Measurements from ENCODE around the gene AGBL1.
A peak's percentile ranks its signal among the peaks of the same experiment; 100 is the strongest.
"Not testable (repeated sequence)": the region's sequence is repeated elsewhere in the genome, so short reads cannot be mapped to it uniquely, and the experiment has no call there.

Gene AGBL1

GRCh38 chr15:86425746-86426145, 346.1 kb downstream of the AGBL1 start:
- DNase-seq, result no peak

GRCh38 chr15:86432861-86433260, 353.2 kb downstream of the AGBL1 start:
- DNase-seq, result no peak

GRCh38 chr15:86433983-86434382, 354.3 kb downstream of the AGBL1 start:
- no peak for DNase-seq

GRCh38 chr15:86439614-86440013, 359.9 kb downstream of the AGBL1 start:
- no peak for DNase-seq

GRCh38 chr15:86444527-86444926, 364.9 kb downstream of the AGBL1 start:
- no peak for DNase-seq

- peak; percentile 45 for DNase-seq
Measured at GRCh38 chr15:86445579-86446252, 366.0 kb downstream of the AGBL1 start.

- DNase-seq, result peak; percentile 13
Measured at GRCh38 chr15:86446253-86446640, 366.6 kb downstream of the AGBL1 start.

GRCh38 chr15:86465470-86466039, 385.9 kb downstream of the AGBL1 start:
- not testable (repeated sequence) for DNase-seq

GRCh38 chr15:86481720-86482119, 402.0 kb downstream of the AGBL1 start:
- DNase-seq, result no peak

- DNase-seq, result no peak
Measured at GRCh38 chr15:86483936-86484335, 404.3 kb downstream of the AGBL1 start.

GRCh38 chr15:86488046-86488445, 408.4 kb downstream of the AGBL1 start:
- no peak for DNase-seq

- no peak for DNase-seq
Measured at GRCh38 chr15:86489981-86490380, 410.3 kb downstream of the AGBL1 start.

GRCh38 chr15:86491118-86491517, 411.4 kb downstream of the AGBL1 start:
- DNase-seq, result no peak

- DNase-seq, result no peak
Measured at GRCh38 chr15:86493884-86494283, 414.2 kb downstream of the AGBL1 start.

GRCh38 chr15:86494475-86494874, 414.8 kb downstream of the AGBL1 start:
- DNase-seq, result no peak

- no peak for DNase-seq
Measured at GRCh38 chr15:86502301-86502700, 422.6 kb downstream of the AGBL1 start.

GRCh38 chr15:86505951-86506350, 426.3 kb downstream of the AGBL1 start:
- DNase-seq, result no peak

- DNase-seq, result no peak
Measured at GRCh38 chr15:86506401-86506800, 426.7 kb downstream of the AGBL1 start.

- no peak for DNase-seq
Measured at GRCh38 chr15:86515625-86516024, 436.0 kb downstream of the AGBL1 start.

GRCh38 chr15:86522721-86523120, 443.1 kb downstream of the AGBL1 start:
- DNase-seq, result no peak

- no peak for DNase-seq
Measured at GRCh38 chr15:86526938-86527690, 447.4 kb downstream of the AGBL1 start.

- DNase-seq, result not testable (repeated sequence)
Measured at GRCh38 chr15:86528094-86528493, 448.4 kb downstream of the AGBL1 start.

GRCh38 chr15:86538141-86538540, 458.5 kb downstream of the AGBL1 start:
- no peak for DNase-seq

- no peak for DNase-seq
Measured at GRCh38 chr15:86540840-86541467, 461.3 kb downstream of the AGBL1 start.
